ENCODE measurements around the gene PEAR1. TPM values are rescaled to one million over a fixed set of nuclear protein-coding genes. Genes with fewer than 3 reads are reported as not detected.

The PEAR1 gene
- total and polyA plus RNA-seq, 2 donors (not counting 1 experiment from before 2014, with no cell fraction given) = 2.6 to 41.5 TPM

DNA sequence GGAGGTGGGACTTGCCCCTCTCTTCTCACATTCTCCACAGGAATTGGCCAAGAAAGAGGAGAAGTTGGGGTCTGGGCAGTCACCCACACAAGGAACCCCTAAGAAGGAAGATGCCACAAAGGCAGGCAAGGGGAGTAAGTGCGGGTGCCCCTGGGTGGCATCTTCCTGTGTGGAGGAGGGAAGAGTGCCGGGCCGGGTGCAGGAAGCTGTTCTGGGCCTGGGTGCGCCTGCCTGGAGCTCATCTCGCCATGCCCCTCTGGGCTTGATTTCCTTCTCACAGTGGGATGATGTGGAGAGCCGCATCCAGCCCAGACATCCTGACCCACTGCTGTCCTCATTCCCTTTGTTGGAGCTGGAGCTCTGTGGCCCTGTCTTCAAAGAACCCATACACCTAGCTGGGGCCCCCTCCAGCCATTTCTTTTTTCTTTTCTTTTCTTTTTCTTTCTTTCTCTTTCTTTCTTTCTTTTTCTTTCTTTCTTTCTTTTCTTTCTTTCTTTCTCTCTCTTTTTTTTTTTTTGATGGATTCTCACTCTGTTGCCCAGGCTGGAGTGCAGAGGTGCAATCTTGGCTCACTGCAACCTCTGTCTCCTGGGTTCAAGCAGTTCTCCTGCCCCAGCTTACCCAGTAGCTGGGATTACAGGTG, 36.2 kb downstream of the PEAR1 start:
- H3K4me1 ChIP-seq (ENCODE audit: control insufficient read depth, extremely low read depth, insufficient read depth, low read length) = no peaks in the 10 kb centered on the region
- no peaks in the 10 kb centered on the region for H3K36me3 ChIP-seq (ENCODE audit: control insufficient read depth, insufficient read depth, low read length)
- H3K4me3 ChIP-seq (replicated peaks in 1 of 4; ENCODE audit: control extremely low read depth in 1 of 4, insufficient read depth in 1 of 4, low read depth in 3 of 4, low read length in 4 of 4) = no peak overlapping the region
- no peaks in the 10 kb centered on the region for H3K9me3 ChIP-seq (ENCODE audit: control insufficient read depth, insufficient read depth, low read depth, low read length)
- H3K9ac ChIP-seq (ENCODE audit: insufficient read depth, low read length) = no peak overlapping the region
- H3K27ac ChIP-seq (ENCODE audit: insufficient read depth, low read length) = no peak overlapping the region
- no peak overlapping the region for H2AFZ ChIP-seq (ENCODE audit: low read length)
- peaks cover 2% of the 10 kb centered on the region for H3K27me3 ChIP-seq (ENCODE audit: control insufficient read depth, insufficient read depth, low read length)
- no peak for TF ChIP-seq CTCF (conservative IDR thresholded peaks at IDR 0.05 in 1 of 2, IDR thresholded peaks at IDR 0.05 in 1 of 2; ENCODE audit: low read depth in 1 of 2, low read length in 2 of 2)
- no peak for TF ChIP-seq EZH2 (IDR thresholded peaks at IDR 0.05; ENCODE audit: low read length, missing control alignments)
- no peak overlapping the region for H3K4me2 ChIP-seq (ENCODE audit: extremely low read depth, insufficient read depth, low read length)
- DNase-seq (ENCODE audit: low read depth in 2 of 2) = no peak
- H4K20me1 ChIP-seq (ENCODE audit: control insufficient read depth, extremely low read depth, insufficient read depth, low read length) = no peaks in the 10 kb centered on the region
- no peaks in the 10 kb centered on the region for H3K79me2 ChIP-seq (ENCODE audit: control insufficient read depth, insufficient read depth, low read length)

DNA sequence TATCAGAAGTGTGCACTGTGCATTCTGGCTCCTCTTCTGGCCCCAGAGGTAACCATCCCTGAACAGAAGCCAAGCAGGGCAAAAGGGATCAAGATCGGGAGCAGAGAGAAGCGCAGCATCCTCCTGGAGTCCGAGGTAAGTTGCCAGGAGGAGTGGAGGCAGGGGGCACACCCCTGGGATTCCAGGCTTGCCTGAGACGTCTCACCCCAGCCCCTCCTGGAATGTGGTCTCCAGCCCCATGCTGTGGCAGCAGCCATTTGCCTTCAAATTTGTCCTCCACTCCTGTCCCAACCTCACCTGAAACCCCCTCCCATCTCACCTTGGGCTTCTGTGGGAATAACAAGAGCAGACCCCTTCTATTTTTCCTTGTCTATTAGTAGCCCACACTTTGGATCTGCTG, 37.0 kb downstream of the PEAR1 start:
- Histone ChIP-seq H3K9ac (ENCODE audit: insufficient read depth, low read length) (no peak overlapping the region), H3K36me3 (ENCODE audit: control insufficient read depth, insufficient read depth, low read length) (peaks cover 3% of the 10 kb centered on the region), H4K20me1 (ENCODE audit: control insufficient read depth, extremely low read depth, insufficient read depth, low read length) (no peaks in the 10 kb centered on the region), H3K9me3 (ENCODE audit: control insufficient read depth, insufficient read depth, low read depth, low read length) (no peaks in the 10 kb centered on the region), H3K27me3 (ENCODE audit: control insufficient read depth, insufficient read depth, low read length) (no peaks in the 10 kb centered on the region), H3K4me3 (replicated peaks in 1 of 4; ENCODE audit: control extremely low read depth in 1 of 4, insufficient read depth in 1 of 4, low read depth in 3 of 4, low read length in 4 of 4) (no peak overlapping the region), H3K79me2 (ENCODE audit: control insufficient read depth, insufficient read depth, low read length) (no peaks in the 10 kb centered on the region), H2AFZ (ENCODE audit: low read length) (no peak overlapping the region), H3K4me1 (ENCODE audit: control insufficient read depth, extremely low read depth, insufficient read depth, low read length) (no peaks in the 10 kb centered on the region), H3K27ac (ENCODE audit: insufficient read depth, low read length) (no peak overlapping the region), H3K4me2 (ENCODE audit: extremely low read depth, insufficient read depth, low read length) (no peak overlapping the region)
- DNase-seq (ENCODE audit: low read depth in 2 of 2) = no peak
- no peak for TF ChIP-seq EZH2 (IDR thresholded peaks at IDR 0.05; ENCODE audit: low read length, missing control alignments)
- no peak for TF ChIP-seq CTCF (conservative IDR thresholded peaks at IDR 0.05 in 1 of 2, IDR thresholded peaks at IDR 0.05 in 1 of 2; ENCODE audit: low read depth in 1 of 2, low read length in 2 of 2)

- Histone ChIP-seq H3K4me3 (replicated peaks in 1 of 4; ENCODE audit: control extremely low read depth in 1 of 4, insufficient read depth in 1 of 4, low read depth in 3 of 4, low read length in 4 of 4) (no peak overlapping the region), H3K4me1 (ENCODE audit: control insufficient read depth, extremely low read depth, insufficient read depth, low read length) (no peaks in the 10 kb centered on the region), H3K9ac (ENCODE audit: insufficient read depth, low read length) (no peak overlapping the region), H3K79me2 (ENCODE audit: control insufficient read depth, insufficient read depth, low read length) (no peaks in the 10 kb centered on the region), H3K27ac (ENCODE audit: insufficient read depth, low read length) (no peak overlapping the region), H3K9me3 (ENCODE audit: control insufficient read depth, insufficient read depth, low read depth, low read length) (no peaks in the 10 kb centered on the region), H3K36me3 (ENCODE audit: control insufficient read depth, insufficient read depth, low read length) (peaks cover 4% of the 10 kb centered on the region), H3K4me2 (ENCODE audit: extremely low read depth, insufficient read depth, low read length) (peak overlapping the region; percentile 41), H4K20me1 (ENCODE audit: control insufficient read depth, extremely low read depth, insufficient read depth, low read length) (no peaks in the 10 kb centered on the region), H3K27me3 (ENCODE audit: control insufficient read depth, insufficient read depth, low read length) (no peaks in the 10 kb centered on the region), H2AFZ (ENCODE audit: low read length) (no peak overlapping the region)
- TF ChIP-seq EZH2 (IDR thresholded peaks at IDR 0.05; ENCODE audit: low read length, missing control alignments) (no peak), CTCF (conservative IDR thresholded peaks at IDR 0.05 in 1 of 2, IDR thresholded peaks at IDR 0.05 in 1 of 2; ENCODE audit: low read depth in 1 of 2, low read length in 2 of 2) (no peak)
- DNase-seq (ENCODE audit: low read depth in 2 of 2) = peak; percentile 33 to 34
These were observed 37.9 kb downstream of the PEAR1 start for GRCh38 chr1:156931211-156931952.

Measured in fibroblast of lung (primary cell).